Heart left ventricle (tissue), 13 donors: Measurements from ENCODE around the gene SLC7A11.

ENCODE experiments used
- CTCF ChIP-seq, 12 donors: fragments of 200-600 bp; sonication (generic) in 4 of 12; IDR thresholded peaks; one replicate each; pipeline versions ENCODE4 v1.5.0 to v1.8.0; 2018 to 2022; ENCODE audit warnings: antibody characterized with exemption in 12 of 12, mild to moderate bottlenecking in 5 of 12
- POLR2A ChIP-seq, 2 donors: fragments of 450-650 bp; IDR thresholded peaks; one replicate each; pipeline ENCODE4 v1.6.1; 2017; ENCODE audit warnings: antibody characterized with exemption in 2 of 2, mild to moderate bottlenecking in 2 of 2, moderate library complexity in 2 of 2
- donor health status: ischemic (EF 13 %, LVEDD 7.1; RV severe dilation, severe dysfunction).
- donor health status: DM: no; HTN: yes; CAD: no.
- donor health status: DM: no; HTN: no; CAD: no.
- donor health status: ischemic (EF 25% LVEDD 6.9; RV normal size, moderate dysfunction).
- donor health status: ischemic (EF 25% LVEDD 5.7; RV mildly dilated, moderate dysfunction).
- donor health status: ischemic (EF 35%, LVEDD 5.7; RV mildly dilated, moderate dysfunction).
- donor health status: nonischemic (EF 11% LVEDD 7.7; RV severe dilation, severe dysfunction).
- donor health status: DM: yes; HTN: yes; CAD: no.
- donor health status: PGD.
- donor health status: ischemic (EF 29% LVEDD 5.4; RV normal size, mild dysfunction).
- donor health status: nonischemic (EF 23%, LVEDD 6.1; RV moderate dilation, normal function).

- no peak for TF ChIP-seq CTCF (IDR thresholded peaks at IDR 0.05)
- no peak for TF ChIP-seq POLR2A (IDR thresholded peaks at IDR 0.05)
These were observed 14.5 kb upstream of the SLC7A11 start for GRCh38 chr4:138256608-138257007.
